Lung (tissue), 12 donors: ENCODE results near the gene ZNF71. TPM values are rescaled to one million over a fixed set of nuclear protein-coding genes. Genes with fewer than 3 reads are reported as not detected.

Experiments used
- ATAC-seq: fragments of 200-7000 bp; cut with Tn5 transposase; one replicate; pipeline ENCODE4 v1.9.1; 2020; ENCODE audit warnings: moderate number of reproducible peaks; ENCODE audit not compliant: insufficient read depth, low FRiP score
- DNase-seq, 3 donors: peaks; one replicate each; pipeline ENCODE4 v3.0.0-alpha.2; 2013 to 2017
- H3K27ac ChIP-seq, 2 donors: one replicate each; pipeline ENCODE4 v1.5.1; 2013; ENCODE audit warnings: mild to moderate bottlenecking in 2 of 2, moderate library complexity in 2 of 2, control low read depth in 1 of 2, inconsistent platforms in 1 of 2, low read depth in 1 of 2, low read length in 1 of 2
- H3K27me3 ChIP-seq, 3 donors: one replicate each; pipeline ENCODE4 v1.5.1; 2013; ENCODE audit warnings: low read length in 2 of 3; ENCODE audit not compliant: control insufficient read depth in 3 of 3, insufficient read depth in 3 of 3
- H3K36me3 ChIP-seq, 4 donors: one replicate each; pipeline ENCODE4 v1.5.1; 2013; ENCODE audit warnings: low read length in 4 of 4, mild to moderate bottlenecking in 1 of 4, moderate library complexity in 1 of 4; ENCODE audit not compliant: control insufficient read depth in 4 of 4, insufficient read depth in 4 of 4
- H3K4me1 ChIP-seq, 5 donors: one replicate each; pipeline ENCODE4 v1.5.1; 2013; ENCODE audit warnings: low read length in 5 of 5, mild to moderate bottlenecking in 2 of 5, moderate library complexity in 1 of 5; ENCODE audit not compliant: control insufficient read depth in 5 of 5, insufficient read depth in 5 of 5
- H3K4me3 ChIP-seq: one replicate; pipeline ENCODE4 v1.5.1; 2013; ENCODE audit warnings: mild to moderate bottlenecking, control low read depth, moderate library complexity
- H3K9ac ChIP-seq, 2 donors: one replicate each; pipeline ENCODE4 v1.5.1; 2013; ENCODE audit warnings: low read length in 2 of 2, control low read depth in 1 of 2; ENCODE audit not compliant: insufficient read depth in 1 of 2
- H3K9me3 ChIP-seq, 4 donors: one replicate each; pipeline ENCODE4 v1.5.1; 2013; ENCODE audit warnings: low read length in 3 of 4, mild to moderate bottlenecking in 1 of 4, moderate library complexity in 1 of 4; ENCODE audit not compliant: control insufficient read depth in 4 of 4, insufficient read depth in 3 of 4
- WGBS, 2 donors: extraction: QIAGEN DNeasy Blood & Tissue Kit; methylation state at CpG; one replicate each; pipeline ENCODE4 v1.1.7; 2013; 5-methylcytosine and 5-hydroxymethylcytosine counted together
- polyA plus RNA-seq, 2 donors: library from polyadenylated mRNA; stranded (reverse); fragments of 200-250 nt; gene quantifications; one replicate each; pipeline ENCODE4 v1.2.1, GENCODE V29; 2013
- total RNA-seq, 2 donors: library from RNA; depleted of rRNA in 1 of 2; stranded (reverse); fragments of >200 nt in 1 of 2; gene quantifications; one replicate each; pipeline ENCODE4 v1.2.1, GENCODE V29; 2014 to 2021
- TF ChIP-seq, protein P1 (sequence below): IDR thresholded peaks from 2 replicates; pipeline ENCODE4 v1.5.1; 2012; ENCODE audit warnings: mild to moderate bottlenecking; ENCODE audit errors: control extremely low read depth, extremely low read depth
- donor health status: control.
- donor health status: control.
- donor health status: Bipolar disorder and iron deficiency.
- donor health status: healthy.
- donor health status: DM: yes; HTN: yes; CAD: no.

Gene ZNF71
- total and polyA plus RNA-seq, 4 donors = 2.5 to 8.3 (median 5.8) TPM

GRCh38 chr19:56611288-56611687, 16.2 kb downstream of the ZNF71 start:
- no peaks in the 10 kb centered on the region for H3K27me3 ChIP-seq
- H3K36me3 ChIP-seq = peaks cover 0 to 19% (median 10%) of the 10 kb centered on the region in 4 donors
- peaks cover 0 to 3% (median 0%) of the 10 kb centered on the region in 5 donors for H3K4me1 ChIP-seq
- DNase-seq (no peak), ATAC-seq (no peak)
- H3K9ac ChIP-seq = no peak overlapping the region
- TF ChIP-seq, protein P1, sequence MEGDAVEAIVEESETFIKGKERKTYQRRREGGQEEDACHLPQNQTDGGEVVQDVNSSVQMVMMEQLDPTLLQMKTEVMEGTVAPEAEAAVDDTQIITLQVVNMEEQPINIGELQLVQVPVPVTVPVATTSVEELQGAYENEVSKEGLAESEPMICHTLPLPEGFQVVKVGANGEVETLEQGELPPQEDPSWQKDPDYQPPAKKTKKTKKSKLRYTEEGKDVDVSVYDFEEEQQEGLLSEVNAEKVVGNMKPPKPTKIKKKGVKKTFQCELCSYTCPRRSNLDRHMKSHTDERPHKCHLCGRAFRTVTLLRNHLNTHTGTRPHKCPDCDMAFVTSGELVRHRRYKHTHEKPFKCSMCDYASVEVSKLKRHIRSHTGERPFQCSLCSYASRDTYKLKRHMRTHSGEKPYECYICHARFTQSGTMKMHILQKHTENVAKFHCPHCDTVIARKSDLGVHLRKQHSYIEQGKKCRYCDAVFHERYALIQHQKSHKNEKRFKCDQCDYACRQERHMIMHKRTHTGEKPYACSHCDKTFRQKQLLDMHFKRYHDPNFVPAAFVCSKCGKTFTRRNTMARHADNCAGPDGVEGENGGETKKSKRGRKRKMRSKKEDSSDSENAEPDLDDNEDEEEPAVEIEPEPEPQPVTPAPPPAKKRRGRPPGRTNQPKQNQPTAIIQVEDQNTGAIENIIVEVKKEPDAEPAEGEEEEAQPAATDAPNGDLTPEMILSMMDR = no peak
- no peak overlapping the region for H3K27ac ChIP-seq
- WGBS, 2 donors = 79 to 80% methylated on average over 8 of the region's 8 CpGs
- H3K9me3 ChIP-seq = peaks cover 0 to 40% (median 22%) of the 10 kb centered on the region in 4 donors
- H3K4me3 ChIP-seq = no peak overlapping the region

DNA sequence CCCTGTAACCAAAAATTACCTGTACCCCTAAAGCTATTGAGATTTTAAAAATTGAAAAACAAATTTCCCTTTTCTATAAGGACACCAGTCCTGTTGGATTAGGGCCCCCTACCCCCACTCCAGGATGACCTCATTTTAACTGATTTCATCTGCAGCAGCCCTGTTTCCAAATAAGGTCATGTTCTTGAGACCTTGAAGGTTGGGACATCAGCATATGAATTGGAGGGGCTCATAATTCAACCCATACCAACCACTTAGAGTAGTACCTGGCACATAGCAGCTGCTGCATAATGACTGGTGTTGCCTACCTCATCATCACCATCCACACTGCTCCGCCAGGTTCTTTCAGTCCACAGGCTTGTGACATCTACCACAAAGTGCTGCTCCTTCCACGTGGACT, 17.6 kb downstream of the ZNF71 start:
- H3K36me3 ChIP-seq = peaks cover 0 to 18% (median 11%) of the 10 kb centered on the region in 4 donors
- WGBS, 2 donors = 92 to 96% methylated on average over 2 of the region's 2 CpGs
- H3K9ac ChIP-seq = no peak overlapping the region
- H3K4me3 ChIP-seq = no peak overlapping the region
- peaks cover 0 to 3% (median 0%) of the 10 kb centered on the region in 5 donors for H3K4me1 ChIP-seq
- H3K27me3 ChIP-seq = no peaks in the 10 kb centered on the region
- no peak overlapping the region for H3K27ac ChIP-seq
- ATAC-seq (no peak), DNase-seq (no peak)
- TF ChIP-seq, protein P1 = no peak
- H3K9me3 ChIP-seq = peaks cover 0 to 37% (median 22%) of the 10 kb centered on the region in 4 donors

- DNase-seq = no peak
- Histone ChIP-seq H3K9ac (no peak overlapping the region), H3K9me3 (peaks cover 0 to 41% (median 21%) of the 10 kb centered on the region in 4 donors), H3K27ac (no peak overlapping the region), H3K27me3 (no peaks in the 10 kb centered on the region), H3K4me1 (peaks cover 0 to 1% (median 0%) of the 10 kb centered on the region in 5 donors), H3K4me3 (no peak overlapping the region), H3K36me3 (peaks cover 0 to 24% (median 14%) of the 10 kb centered on the region in 4 donors)
- 89 to 93% methylated on average over 5 of the region's 5 CpGs for WGBS, 2 donors
- ATAC-seq = no peak
- TF ChIP-seq, protein P1 = no peak
These were observed 18.5 kb downstream of the ZNF71 start for GRCh38 chr19:56613639-56614038.

GRCh38 chr19:56617531-56617930, 22.4 kb downstream of the ZNF71 start:
- WGBS, 2 donors = 93 to 97% methylated on average over 8 of the region's 8 CpGs
- peaks cover 0 to 26% (median 22%) of the 10 kb centered on the region in 4 donors for H3K36me3 ChIP-seq
- TF ChIP-seq, protein P1 = no peak
- H3K27me3 ChIP-seq = no peaks in the 10 kb centered on the region
- DNase-seq (no peak), ATAC-seq (no peak)
- no peaks in the 10 kb centered on the region for H3K4me1 ChIP-seq
- no peak overlapping the region for H3K27ac ChIP-seq
- H3K9ac ChIP-seq = no peak overlapping the region
- no peak overlapping the region for H3K4me3 ChIP-seq
- peaks cover 0 to 60% (median 10%) of the 10 kb centered on the region in 4 donors for H3K9me3 ChIP-seq
